ENCODE measurements around the gene SLC39A1. TPM values are rescaled to one million over a fixed set of nuclear protein-coding genes. Genes with fewer than 3 reads are reported as not detected.
A peak's percentile ranks its signal among the peaks of the same experiment; 100 is the strongest.
"Not testable (repeated sequence)": the region's sequence is repeated elsewhere in the genome, so short reads cannot be mapped to it uniquely, and the experiment has no call there.

SLC39A1 gene
- total RNA-seq, 1 donor from 2014 or later, result 87.8 TPM

- H3K4me1 Mint-ChIP-seq (ENCODE audit: low read depth), result peaks cover 43% of the 10 kb centered on the region
- TF ChIP-seq CTCF (IDR thresholded peaks at IDR 0.05), result peak; percentile 71
- H3K27me3 Mint-ChIP-seq (ENCODE audit: low read depth), result no peaks in the 10 kb centered on the region
- no peak for DNase-seq (ENCODE audit: low spot score)
- H3K4me3 Mint-ChIP-seq (ENCODE audit: unreplicated experiment), result peak overlapping the region; percentile 94
- H3K36me3 Mint-ChIP-seq (ENCODE audit: low read depth), result no peaks in the 10 kb centered on the region
- no peaks in the 10 kb centered on the region for H3K9me3 Mint-ChIP-seq (ENCODE audit: low read depth)
- H3K27ac Mint-ChIP-seq (ENCODE audit: unreplicated experiment), result peak overlapping the region; percentile 79
Measured at GRCh38 chr1:153919876-153920852, 43.2 kb downstream of the SLC39A1 start.

DNA sequence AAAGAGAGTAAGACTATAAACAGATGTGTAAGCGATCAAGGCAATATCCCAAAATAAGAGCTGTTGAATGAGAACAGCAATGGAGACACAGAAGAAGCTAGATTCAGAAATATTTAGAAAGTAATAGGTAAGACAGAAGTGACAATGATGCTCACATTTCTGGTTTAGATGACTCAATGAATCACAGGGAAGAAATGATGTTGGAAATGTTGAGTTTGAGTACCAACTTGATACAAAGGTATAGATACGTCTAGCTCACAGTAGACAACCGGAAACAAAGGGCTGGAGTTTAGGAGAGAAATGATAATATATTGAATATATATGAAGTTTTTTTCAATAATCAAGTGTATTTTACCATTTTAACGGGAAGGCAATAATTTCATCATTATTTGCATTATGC, 47.0 kb downstream of the SLC39A1 start:
- TF ChIP-seq CTCF (IDR thresholded peaks at IDR 0.05), result no peak
- H3K9me3 Mint-ChIP-seq (ENCODE audit: low read depth), result no peaks in the 10 kb centered on the region
- no peak overlapping the region for H3K27ac Mint-ChIP-seq (ENCODE audit: unreplicated experiment)

GRCh38 chr1:153912349-153912748, 51.0 kb downstream of the SLC39A1 start:
- Mint-ChIP-seq H3K27ac (ENCODE audit: unreplicated experiment) (no peak overlapping the region), H3K9me3 (ENCODE audit: low read depth) (no peaks in the 10 kb centered on the region), H3K4me3 (ENCODE audit: unreplicated experiment) (no peak overlapping the region), H3K4me1 (ENCODE audit: low read depth) (peaks cover 6% of the 10 kb centered on the region), H3K27me3 (ENCODE audit: low read depth) (no peaks in the 10 kb centered on the region), H3K36me3 (ENCODE audit: low read depth) (peaks cover under 1% of the 10 kb centered on the region)
- DNase-seq (ENCODE audit: low spot score), result no peak
- no peak for TF ChIP-seq CTCF (IDR thresholded peaks at IDR 0.05)

More for the DNA sequence above, 47.0 kb downstream of the SLC39A1 start:
- Mint-ChIP-seq H3K27me3 (ENCODE audit: low read depth) (no peaks in the 10 kb centered on the region), H3K4me1 (ENCODE audit: low read depth) (peaks cover 35% of the 10 kb centered on the region), H3K4me3 (ENCODE audit: unreplicated experiment) (no peak overlapping the region), H3K36me3 (ENCODE audit: low read depth) (no peaks in the 10 kb centered on the region)
- DNase-seq (ENCODE audit: low spot score), result no peak

GRCh38 chr1:153910560-153910959, 52.8 kb downstream of the SLC39A1 start:
- H3K9me3 Mint-ChIP-seq (ENCODE audit: low read depth); DNase-seq (ENCODE audit: low spot score); H3K27me3 Mint-ChIP-seq (ENCODE audit: low read depth); H3K4me3 Mint-ChIP-seq (ENCODE audit: unreplicated experiment); H3K36me3 Mint-ChIP-seq (ENCODE audit: low read depth); H3K27ac Mint-ChIP-seq (ENCODE audit: unreplicated experiment): not testable (repeated sequence)
- H3K4me1 Mint-ChIP-seq (ENCODE audit: low read depth), result peaks cover 15% of the 10 kb centered on the region

Small RNAs within 50 kb of the gene (microRNA-seq; reads per million reads assigned to microRNA genes)
- not detected for gene MIR6737 (ENCODE audit: borderline number of aligned reads)

Other genes with a start within 250 kb of the SLC39A1 start
- 48.6 to 61.0 TPM (median 49.1 TPM) in 3 replicates for gene INTS3, start 235.5 kb downstream of the SLC39A1 start, total RNA-seq
- 10.6 to 16.6 TPM (median 11.6 TPM) in 3 replicates for gene SLC27A3, start 188.1 kb downstream of the SLC39A1 start, total RNA-seq
- 46.4 to 48.1 TPM (median 47.0 TPM) in 3 replicates for gene GATAD2B, start 40.6 kb downstream of the SLC39A1 start, total RNA-seq
- gene DENND4B, start 16.8 kb downstream of the SLC39A1 start, total RNA-seq, result 32.1 to 36.7 TPM (median 36.2 TPM) in 3 replicates
- 24.2 to 32.5 TPM (median 30.9 TPM) in 3 replicates for gene CRTC2, start 4.9 kb downstream of the SLC39A1 start, total RNA-seq
- gene CREB3L4, start 4.4 kb upstream of the SLC39A1 start, total RNA-seq, result 3.7 to 6.6 TPM (median 4.4 TPM) in 3 replicates
- gene JTB, start 14.1 kb upstream of the SLC39A1 start, total RNA-seq, result 128 to 158 TPM (median 130 TPM) in 3 replicates
- gene RAB13, start 22.8 kb upstream of the SLC39A1 start, total RNA-seq, result 111 to 137 TPM (median 116 TPM) in 3 replicates
- gene RPS27, start 27.2 kb upstream of the SLC39A1 start, total RNA-seq, result 951 to 1,224 TPM (median 1,041 TPM) in 3 replicates
- gene NUP210L, start 191.5 kb upstream of the SLC39A1 start, total RNA-seq, result 0.19 TPM in 1 of 3 replicates, not detected in the others
- gene TPM3, start 228.6 kb upstream of the SLC39A1 start, total RNA-seq, result 248 to 259 TPM (median 256 TPM) in 3 replicates
- not detected in 3 replicates for gene CFAP141, start 242.8 kb upstream of the SLC39A1 start, total RNA-seq